HL-60/S4 treated with retinoic acid at 250 ng/mL for 4 days and 3 days (cell line): Measurements from ENCODE around the gene DPT.

Experiments used
- in situ Hi-C: fragments of 300-500 bp; cut with MboI; formaldehyde crosslinking; loops from 2 replicates; pipeline ENCODE4 v1.7.0; 2022; ENCODE audit warnings: low sequenced_read_pairs

DPT gene

DNA sequence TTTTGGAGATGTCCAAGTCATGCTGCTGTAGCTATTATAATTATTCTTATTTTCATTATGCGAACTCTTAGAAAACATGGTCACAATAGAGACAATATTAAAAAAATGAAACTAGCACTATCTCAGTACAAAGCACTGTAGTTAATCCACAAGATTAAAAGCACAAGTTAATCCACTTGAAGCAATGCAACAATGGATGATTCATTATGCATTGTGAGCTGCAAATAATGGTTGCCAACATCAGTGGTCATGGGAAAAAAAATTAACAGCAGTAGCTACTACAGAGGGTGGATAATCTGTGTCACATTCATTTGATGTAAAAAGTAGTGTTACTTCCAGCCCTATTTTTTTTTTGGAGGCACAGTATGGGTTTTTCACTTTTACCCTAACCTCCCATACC lies 56.7 kb downstream of the DPT start:
- in situ Hi-C loops, result no loop called here

DNA sequence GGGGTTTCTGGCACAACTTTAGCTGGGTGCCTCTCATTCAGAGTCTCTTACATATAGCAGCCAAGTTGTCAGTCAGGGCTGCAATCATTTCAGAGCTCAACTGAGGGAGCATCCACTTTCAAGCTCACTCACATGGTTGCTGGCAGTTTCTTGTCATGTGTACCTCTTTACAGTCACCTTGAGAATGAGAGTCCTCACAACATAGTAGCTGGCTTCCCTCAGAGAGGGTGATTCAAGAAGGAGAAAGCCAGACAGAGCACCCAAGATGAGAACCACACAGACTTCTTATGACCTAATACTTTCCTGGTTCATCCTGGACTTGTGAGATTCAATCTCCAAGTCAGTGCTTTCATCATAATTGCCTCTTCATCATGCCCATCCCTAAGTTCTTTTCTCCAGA lies 57.2 kb downstream of the DPT start:
- in situ Hi-C loops, result no loop called here

DNA sequence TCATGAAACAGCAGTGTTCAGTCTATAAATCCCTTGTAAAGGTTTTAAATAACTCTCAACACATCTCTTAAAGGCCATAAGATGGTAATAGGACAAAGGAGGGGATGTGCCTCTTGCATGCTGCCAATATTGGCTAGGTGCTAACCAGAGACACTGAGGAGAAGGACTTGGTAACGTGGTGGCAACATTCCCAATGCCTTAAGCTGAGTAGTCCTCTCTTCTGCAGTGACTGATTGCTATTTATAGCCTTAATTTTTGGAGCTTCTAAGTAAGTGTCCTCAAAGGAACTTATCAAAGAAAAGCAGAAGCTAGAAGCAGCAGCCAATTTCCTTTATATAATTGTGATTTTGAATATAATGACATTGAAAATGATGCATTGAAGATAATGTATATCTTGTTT lies 63.0 kb downstream of the DPT start:
- in situ Hi-C loops, result no loop called here

DNA sequence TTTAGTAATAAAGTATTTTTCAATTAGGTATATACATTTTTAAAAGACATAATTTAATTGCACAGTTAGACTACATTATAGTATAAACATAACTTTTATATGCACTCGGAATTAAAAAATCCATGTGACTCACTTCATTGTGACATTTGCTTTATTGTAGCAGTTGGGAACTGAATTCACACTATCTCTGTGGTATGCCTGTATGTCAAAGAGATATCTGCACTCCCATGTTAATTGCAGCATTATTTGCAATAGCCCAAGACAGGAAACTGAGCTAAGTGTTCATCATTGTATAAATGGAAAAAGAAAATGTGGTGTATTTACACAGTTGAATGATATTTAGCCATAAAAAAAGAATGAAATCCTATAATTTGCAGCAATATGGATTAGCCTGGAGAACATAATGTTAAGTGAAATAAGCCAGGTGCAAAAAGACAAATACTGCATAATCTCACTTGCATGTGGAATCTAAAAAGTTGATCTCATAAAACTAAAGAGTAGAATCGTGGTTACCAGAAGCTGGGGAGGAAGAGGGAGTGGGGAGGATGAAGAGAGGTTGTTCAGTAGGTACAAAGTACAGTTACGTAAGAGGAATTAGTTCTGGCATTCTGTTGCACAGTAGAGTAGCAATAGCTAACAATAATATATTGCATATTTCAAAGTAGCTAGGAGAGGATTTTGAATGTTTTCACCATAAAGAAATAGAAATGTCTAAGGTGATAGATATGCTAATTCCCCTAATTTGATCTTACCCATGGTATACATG lies 64.8 kb downstream of the DPT start:
- in situ Hi-C loops, result no loop called here

DNA sequence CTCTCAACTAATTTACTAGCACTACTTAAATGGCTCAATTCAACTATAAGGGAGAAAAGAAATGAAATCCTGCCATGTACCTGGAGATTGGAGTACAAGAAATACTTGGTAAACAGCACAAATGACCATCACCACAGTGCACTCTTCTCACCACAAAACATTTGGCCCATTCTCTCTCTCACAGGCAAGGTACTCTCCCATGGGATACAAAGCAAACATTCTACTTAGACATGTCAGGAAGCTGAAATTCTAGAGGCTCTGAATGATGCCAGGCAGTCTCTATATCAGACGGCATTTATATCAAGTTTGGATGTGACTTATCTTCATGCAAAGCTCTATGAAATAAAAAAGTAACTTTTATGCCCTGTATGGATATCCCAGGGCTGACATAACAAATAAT lies 72.5 kb downstream of the DPT start:
- in situ Hi-C loops, result no loop called here

DNA sequence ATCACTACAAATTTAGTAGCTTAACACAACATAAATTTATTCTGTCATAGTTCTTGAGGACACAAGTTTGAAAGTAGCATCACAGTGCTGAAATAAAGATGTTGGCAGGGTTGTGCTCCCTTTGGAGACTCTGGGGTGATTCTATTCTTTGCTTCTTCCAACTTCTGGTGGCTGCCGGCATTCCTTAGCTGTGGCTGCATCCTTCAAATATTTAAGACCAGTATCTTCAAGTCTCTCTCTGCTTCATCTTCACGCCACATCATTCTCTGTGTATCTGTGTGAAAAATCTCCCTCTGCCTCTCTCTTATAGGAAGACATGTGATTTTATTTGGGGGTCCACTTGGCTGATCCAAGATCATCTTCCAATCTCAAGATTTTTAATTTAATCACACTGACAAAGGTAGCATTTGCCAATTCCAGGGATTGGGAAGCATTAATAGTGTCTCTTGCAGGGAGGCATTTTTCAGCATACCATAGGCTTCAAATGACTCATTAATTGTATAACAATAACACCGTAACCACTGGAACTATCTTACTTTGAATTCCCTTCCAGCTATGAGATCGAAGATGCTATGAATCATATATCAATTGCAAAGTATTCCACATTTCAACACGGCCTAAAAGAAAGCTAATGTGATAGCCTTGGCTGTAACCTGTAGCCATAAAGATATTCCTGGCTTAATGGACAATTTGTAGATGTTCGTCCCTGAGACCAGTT lies 74.6 kb downstream of the DPT start:
- in situ Hi-C loops, result no loop called here

DNA sequence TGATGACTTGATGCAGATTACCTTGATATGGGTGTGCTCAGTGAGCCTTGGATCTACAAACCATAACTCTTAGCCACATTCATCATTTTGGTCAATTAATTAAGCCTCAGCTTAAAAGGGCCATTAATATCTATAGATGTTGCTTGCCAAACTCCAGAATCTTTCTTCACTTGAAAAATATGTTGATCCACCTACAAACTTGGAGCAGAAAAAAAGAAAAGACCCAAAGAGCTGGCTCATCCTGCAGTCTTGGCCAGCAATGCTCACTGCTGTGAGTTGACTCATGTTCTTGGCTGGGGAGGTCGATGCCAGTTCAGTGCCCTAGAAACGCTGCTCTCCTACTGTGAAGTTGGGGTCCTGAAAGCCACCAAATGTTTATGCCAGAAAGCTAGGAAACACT lies 75.4 kb downstream of the DPT start:
- in situ Hi-C loops, result no loop called here

DNA sequence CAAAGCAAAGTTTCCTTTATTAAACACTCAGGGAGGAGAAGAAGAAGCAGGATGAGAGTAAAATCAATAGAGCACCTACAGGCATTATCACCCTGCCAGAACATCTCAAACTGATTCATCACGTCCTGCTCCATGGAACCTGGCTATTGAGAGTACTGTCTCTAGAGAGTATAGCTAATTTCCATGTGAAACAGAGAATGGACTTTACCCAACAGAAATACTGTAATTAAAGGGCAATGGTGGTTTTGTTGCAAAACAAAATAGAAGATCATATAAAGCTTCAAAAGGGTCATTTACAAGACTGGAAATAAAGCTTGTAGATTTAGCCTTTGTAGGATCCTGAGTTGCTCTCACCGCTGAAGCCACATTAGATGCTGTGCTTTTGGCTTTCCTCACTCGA lies 83.3 kb downstream of the DPT start:
- in situ Hi-C loops, result no loop called here
